IMR-90 (cell line): ENCODE measurements around the gene CNDP2. TPM values are rescaled to one million over a fixed set of nuclear protein-coding genes. Genes with fewer than 3 reads are reported as not detected.

ENCODE experiments used
- ATAC-seq: fragments of 200-7000 bp; cut with Tn5 transposase; 2 replicates; pipeline ENCODE4 v1.9.1; 2020; ENCODE audit warnings: low read depth, mild to moderate bottlenecking, moderate library complexity
- BruUV-seq: library from RNA; stranded (reverse); fragments of 400-500 nt; replicated peaks from 2 replicates; lab custom pipeline; 2021; lab: Mats Ljungman, UMichigan
- CTCF ChIA-PET: fragments of 300-600 bp; formaldehyde crosslinking; extraction: SDS; loops from one replicate; lab custom pipeline; 2021; ENCODE audit warnings: antibody characterized with exemption; lab: Yijun Ruan, JAX
- POLR2A ChIA-PET: fragments of 300-600 bp; sonication (Branson Sonifier 250); formaldehyde crosslinking; loops from one replicate; lab custom pipeline; 2022; ENCODE audit warnings: antibody characterized with exemption; ENCODE audit not compliant: unreplicated experiment; lab: Charles Lee
- DNase-seq: peaks from one replicate; pipeline ENCODE4 v3.0.0; 2013
- H2AFZ ChIP-seq: replicated peaks from 2 replicates; pipeline ENCODE3; 2013; ENCODE audit warnings: low read length, mild to moderate bottlenecking; ENCODE audit not compliant: poor library complexity
- H2AK5ac ChIP-seq: 2 replicates; pipeline ENCODE4 v1.6.1; 2013; ENCODE audit warnings: low read depth, low read length, inconsistent platforms
- H2AK9ac ChIP-seq: replicated peaks from 2 replicates; pipeline ENCODE3; 2013; ENCODE audit warnings: mild to moderate bottlenecking, low read depth, low read length, moderate library complexity; ENCODE audit not compliant: poor library complexity
- H2BK120ac ChIP-seq: 2 replicates; pipeline ENCODE4 v1.6.1; 2013; ENCODE audit warnings: low read depth, low read length, inconsistent platforms
- H2BK15ac ChIP-seq: 3 replicates; pipeline ENCODE4 v1.6.1; 2013; ENCODE audit warnings: low read depth, low read length, inconsistent platforms
- H2BK20ac ChIP-seq: 2 replicates; pipeline ENCODE4 v1.6.1; 2013; ENCODE audit warnings: low read depth, mild to moderate bottlenecking, inconsistent platforms, low read length, moderate library complexity
- H2BK5ac ChIP-seq: 2 replicates; pipeline ENCODE4 v1.6.1; 2013; ENCODE audit warnings: mild to moderate bottlenecking, low read depth, low read length, inconsistent platforms; ENCODE audit not compliant: poor library complexity, severe bottlenecking
- H3K14ac ChIP-seq: replicated peaks from 2 replicates; pipeline ENCODE4 v1.6.1; 2013; ENCODE audit warnings: low read depth, low read length, inconsistent platforms
- H3K18ac ChIP-seq: 2 replicates; pipeline ENCODE4 v1.6.1; 2013; ENCODE audit warnings: low read depth, low read length, control low read depth
- H3K23ac ChIP-seq: 2 replicates; pipeline ENCODE4 v1.6.1; 2013; ENCODE audit warnings: low read depth, low read length, inconsistent platforms
- H3K27ac ChIP-seq: 2 replicates; pipeline ENCODE4 v1.5.1; 2013; ENCODE audit warnings: mild to moderate bottlenecking, control low read depth, low read length; ENCODE audit not compliant: insufficient read depth
- H3K27me3 ChIP-seq: 2 replicates; pipeline ENCODE4 v1.6.1; 2013; ENCODE audit warnings: low read length; ENCODE audit not compliant: control insufficient read depth, insufficient read depth
- H3K36me3 ChIP-seq: 2 replicates; pipeline ENCODE4 v1.6.1; 2013; ENCODE audit warnings: low read length, mixed read lengths; ENCODE audit not compliant: control insufficient read depth, insufficient read depth
- H3K4ac ChIP-seq: 2 replicates; pipeline ENCODE4 v1.6.1; 2013; ENCODE audit warnings: low read depth, low read length, inconsistent platforms
- H3K4me1 ChIP-seq: 2 replicates; pipeline ENCODE4 v1.6.1; 2013; ENCODE audit warnings: low read length, mixed read lengths; ENCODE audit not compliant: control insufficient read depth, insufficient read depth
- H3K4me2 ChIP-seq: 2 replicates; pipeline ENCODE4 v1.6.1; 2013; ENCODE audit warnings: low read depth, mild to moderate bottlenecking, control low read depth, low read length, moderate library complexity
- H3K4me3 ChIP-seq: 2 replicates; pipeline ENCODE4 v1.5.1; 2013; ENCODE audit warnings: low read depth, mild to moderate bottlenecking, control low read depth, low read length, moderate library complexity; ENCODE audit not compliant: insufficient read depth
- H3K56ac ChIP-seq: 2 replicates; pipeline ENCODE4 v1.6.1; 2013; ENCODE audit warnings: low read length, inconsistent platforms; ENCODE audit not compliant: insufficient read depth; ENCODE audit errors: extremely low read depth
- H3K79me1 ChIP-seq, 2 experiments: 2 replicates each; pipeline ENCODE4 v1.6.1; 2013; ENCODE audit warnings: low read length in 2 of 2, inconsistent platforms in 1 of 2, low read depth in 1 of 2
- H3K9ac ChIP-seq: 2 replicates; pipeline ENCODE4 v1.6.1; 2013; ENCODE audit warnings: low read depth, low read length, control low read depth
- H3K9me1 ChIP-seq: 2 replicates; pipeline ENCODE4 v1.6.1; 2013; ENCODE audit warnings: low read length, inconsistent platforms; ENCODE audit not compliant: insufficient read depth
- H3K9me3 ChIP-seq: 2 replicates; pipeline ENCODE4 v1.6.1; 2013; ENCODE audit warnings: low read length; ENCODE audit not compliant: control insufficient read depth, insufficient read depth
- H4K20me1 ChIP-seq: 2 replicates; pipeline ENCODE4 v1.6.1; 2013; ENCODE audit warnings: low read length, inconsistent platforms; ENCODE audit not compliant: insufficient read depth
- H4K5ac ChIP-seq: 2 replicates; pipeline ENCODE4 v1.6.1; 2013; ENCODE audit warnings: mild to moderate bottlenecking, low read depth, low read length, control low read depth
- H4K8ac ChIP-seq, 2 experiments: 2 replicates each; pipeline ENCODE4 v1.6.1; 2013; ENCODE audit warnings: low read depth in 2 of 2, low read length in 2 of 2, control low read depth in 1 of 2, inconsistent platforms in 1 of 2
- H4K91ac ChIP-seq: 2 replicates; pipeline ENCODE4 v1.6.1; 2013; ENCODE audit warnings: low read depth, low read length, inconsistent platforms; ENCODE audit not compliant: insufficient read depth
- BHLHE40 ChIP-seq: fragments of 150-350 bp; IDR thresholded peaks from 2 replicates; pipeline ENCODE4 v1.6.1; 2016; ENCODE audit warnings: mild to moderate bottlenecking, low read depth, low read length
- FOS ChIP-seq: fragments of 150-350 bp; IDR thresholded peaks from 2 replicates; pipeline ENCODE4 v1.6.1; 2016; ENCODE audit warnings: low read depth, low read length
- MAZ ChIP-seq: IDR thresholded peaks from 2 replicates; pipeline ENCODE4 v1.6.1; 2012; ENCODE audit warnings: low read depth, mild to moderate bottlenecking, low read length, improper control_type of control experiment, moderate library complexity, borderline replicate concordance
- MXI1 ChIP-seq: IDR thresholded peaks from 2 replicates; pipeline ENCODE4 v1.6.1; 2012; ENCODE audit warnings: low read depth, mild to moderate bottlenecking, low read length, moderate library complexity, borderline replicate concordance
- POLR2A ChIP-seq: IDR thresholded peaks from 2 replicates; pipeline ENCODE4 v1.6.1; 2012; ENCODE audit warnings: mild to moderate bottlenecking, low read depth, low read length
- RCOR1 ChIP-seq: IDR thresholded peaks from 2 replicates; pipeline ENCODE4 v1.6.1; 2012; ENCODE audit warnings: mild to moderate bottlenecking, low read length, improper control_type of control experiment; ENCODE audit not compliant: insufficient replicate concordance
- RFX5 ChIP-seq: IDR thresholded peaks from 2 replicates; pipeline ENCODE4 v1.8.0; 2012; ENCODE audit warnings: low read depth, mild to moderate bottlenecking, low read length, moderate library complexity
- SMC3 ChIP-seq: fragments of 150-350 bp; IDR thresholded peaks from 2 replicates; pipeline ENCODE4 v1.6.1; 2016; ENCODE audit warnings: low read depth, mild to moderate bottlenecking, antibody characterized with exemption, low read length, moderate library complexity
- WGBS, 2 experiments: methylation state at CpG; one replicate each; pipeline versions ENCODE4 v1.1.5 to v1.1.7; 2013; ENCODE audit warnings: missing lambda C conversion rate in 2 of 2; ENCODE audit not compliant: insufficient read length in 1 of 2; ENCODE audit errors: extremely low coverage in 2 of 2; 5-methylcytosine and 5-hydroxymethylcytosine counted together
- dilution Hi-C: fragments of 300-500 bp; cut with HindIII; formaldehyde crosslinking; loops from one replicate; pipeline ENCODE4 v1.14.3; 2018; ENCODE audit warnings: low sequenced_read_pairs; ENCODE audit not compliant: unreplicated experiment
- in situ Hi-C: fragments of 300-500 bp; cut with MboI; formaldehyde crosslinking; loops from 3 replicates; pipeline ENCODE4 v1.14.3; 2019; ENCODE audit warnings: low sequenced_read_pairs, inconsistent platforms, mixed read lengths
- intact Hi-C: fragments of 100-400 bp; cut with micrococcal nuclease; formaldehyde crosslinking; loops from 2 replicates; pipeline ENCODE4 v1.10.0; 2022
- polyA plus RNA-seq, 3 experiments: library from polyadenylated mRNA; depleted of rRNA; stranded (reverse); fragments of >200 nt; gene quantifications; 2 replicates each; pipeline ENCODE4 v1.2.3, GENCODE V29; 2012; ENCODE audit warnings: low replicate concordance in 1 of 3
- total RNA-seq: library from RNA; depleted of rRNA; stranded (reverse); fragments of >200 nt; gene quantifications from 2 replicates; pipeline ENCODE4 v1.2.3, GENCODE V29; 2012
- TF ChIP-seq, protein P1 (sequence below): conservative IDR thresholded peaks from 2 replicates; pipeline ENCODE4 v1.5.1; 2012; ENCODE audit warnings: mild to moderate bottlenecking, low read depth, low read length, improper control_type of control experiment
- TF ChIP-seq, protein P2 (sequence below): fragments of 150-350 bp; IDR thresholded peaks from 2 replicates; pipeline ENCODE4 v1.6.1; 2017; ENCODE audit warnings: mild to moderate bottlenecking, antibody characterized with exemption, low read length, low read depth

Gene CNDP2
- total and polyA plus RNA-seq, 2 of the 4 experiments (the other 2 are of a cell fraction), result 52.0 to 67.9 TPM

DNA sequence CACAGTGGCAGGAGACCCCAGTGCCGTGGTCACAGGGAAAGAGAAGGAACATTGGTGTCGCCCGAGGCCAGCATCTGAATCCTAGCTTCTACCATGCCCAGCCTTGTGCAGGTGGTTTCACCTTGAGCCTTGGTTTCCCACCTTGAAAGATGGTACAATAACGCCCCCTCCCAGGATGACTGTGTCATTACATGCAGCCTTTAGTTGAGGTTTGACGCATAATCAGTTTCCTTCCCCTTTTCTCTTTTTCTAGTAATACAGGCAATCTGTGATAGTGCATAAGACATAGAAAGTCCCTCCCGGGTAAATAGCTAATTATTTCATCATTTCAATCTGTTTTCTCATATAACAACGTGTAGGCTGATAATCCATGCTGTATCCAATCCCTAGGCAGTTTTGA is 71.7 kb downstream of the CNDP2 start:
- Histone ChIP-seq H3K18ac (no peak overlapping the region), H2AK5ac (no peak overlapping the region), H3K9me1 (no peaks in the 10 kb centered on the region), H4K91ac (no peak overlapping the region), H3K4me3 (no peak overlapping the region), H2BK5ac (no peak overlapping the region), H3K4ac (no peak overlapping the region), H3K9ac (no peak overlapping the region), H2BK120ac (no peak overlapping the region), H3K27ac (no peak overlapping the region), H3K27me3 (peaks cover 14% of the 10 kb centered on the region), H3K56ac (no peak overlapping the region), H3K9me3 (0 out of 2 replicates have a peak, but pooled peaks cover 3% of the 10 kb centered on the region), H2AFZ (no peak overlapping the region), H3K23ac (no peak overlapping the region), H2BK15ac (no peak overlapping the region), H3K14ac (no peak overlapping the region), H2AK9ac (no peak overlapping the region), H2BK20ac (no peak overlapping the region), H3K4me1 (no peaks in the 10 kb centered on the region), H3K36me3 (no peaks in the 10 kb centered on the region), H3K4me2 (no peak overlapping the region), H3K79me1 (no peaks in the 10 kb centered on the region), H4K8ac (no peak overlapping the region), H4K5ac (no peak overlapping the region), H4K20me1 (no peaks in the 10 kb centered on the region)
- ATAC-seq (no peak), DNase-seq (no peak)
- dilution Hi-C loops (no loop called here), in situ Hi-C loops (loop anchor here (25.0 kb wide), 1 partner anchor 356 kb away; no protein-coding TSS in a partner anchor), intact Hi-C loops (no loop called here)
- BruUV-seq, result no TSS peak
- TF ChIP-seq MAZ (no peak), RCOR1 (no peak), RFX5 (no peak), MXI1 (no peak), BHLHE40 (no peak), SMC3 (no peak), POLR2A (no peak), FOS (no peak)
- TF ChIP-seq, protein P1, sequence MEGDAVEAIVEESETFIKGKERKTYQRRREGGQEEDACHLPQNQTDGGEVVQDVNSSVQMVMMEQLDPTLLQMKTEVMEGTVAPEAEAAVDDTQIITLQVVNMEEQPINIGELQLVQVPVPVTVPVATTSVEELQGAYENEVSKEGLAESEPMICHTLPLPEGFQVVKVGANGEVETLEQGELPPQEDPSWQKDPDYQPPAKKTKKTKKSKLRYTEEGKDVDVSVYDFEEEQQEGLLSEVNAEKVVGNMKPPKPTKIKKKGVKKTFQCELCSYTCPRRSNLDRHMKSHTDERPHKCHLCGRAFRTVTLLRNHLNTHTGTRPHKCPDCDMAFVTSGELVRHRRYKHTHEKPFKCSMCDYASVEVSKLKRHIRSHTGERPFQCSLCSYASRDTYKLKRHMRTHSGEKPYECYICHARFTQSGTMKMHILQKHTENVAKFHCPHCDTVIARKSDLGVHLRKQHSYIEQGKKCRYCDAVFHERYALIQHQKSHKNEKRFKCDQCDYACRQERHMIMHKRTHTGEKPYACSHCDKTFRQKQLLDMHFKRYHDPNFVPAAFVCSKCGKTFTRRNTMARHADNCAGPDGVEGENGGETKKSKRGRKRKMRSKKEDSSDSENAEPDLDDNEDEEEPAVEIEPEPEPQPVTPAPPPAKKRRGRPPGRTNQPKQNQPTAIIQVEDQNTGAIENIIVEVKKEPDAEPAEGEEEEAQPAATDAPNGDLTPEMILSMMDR, result no peak
- TF ChIP-seq, protein P2, sequence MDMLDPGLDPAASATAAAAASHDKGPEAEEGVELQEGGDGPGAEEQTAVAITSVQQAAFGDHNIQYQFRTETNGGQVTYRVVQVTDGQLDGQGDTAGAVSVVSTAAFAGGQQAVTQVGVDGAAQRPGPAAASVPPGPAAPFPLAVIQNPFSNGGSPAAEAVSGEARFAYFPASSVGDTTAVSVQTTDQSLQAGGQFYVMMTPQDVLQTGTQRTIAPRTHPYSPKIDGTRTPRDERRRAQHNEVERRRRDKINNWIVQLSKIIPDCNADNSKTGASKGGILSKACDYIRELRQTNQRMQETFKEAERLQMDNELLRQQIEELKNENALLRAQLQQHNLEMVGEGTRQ, result no peak
- POLR2A ChIA-PET, result no interaction called here
- WGBS, 2 experiments, result 57% methylated on average over 1 of the region's 7 CpGs; no CpG with 5 or more reads in 1 of the 2 experiments
- CTCF ChIA-PET, result no interaction called here
